ENCODE data around the gene MYEF2. TPM values are rescaled to one million over a fixed set of nuclear protein-coding genes. Genes with fewer than 3 reads are reported as not detected.

The MYEF2 gene
- polyA plus RNA-seq, 12 donors: 7.7 to 21.5 (median 14.7) TPM; not detected in 1

GRCh38 chr15:48147358-48147757, 30.7 kb downstream of the MYEF2 start:
- DNase-seq: no peak

GRCh38 chr15:48145923-48146322, 32.2 kb downstream of the MYEF2 start:
- DNase-seq: no peak

GRCh38 chr15:48144889-48145288, 33.2 kb downstream of the MYEF2 start:
- no peak for DNase-seq

- DNase-seq: no peak
These were observed 34.2 kb downstream of the MYEF2 start for GRCh38 chr15:48143856-48144255.

- DNase-seq: no peak
These were observed 45.2 kb downstream of the MYEF2 start for GRCh38 chr15:48132874-48133273.

- DNase-seq: no peak
These were observed 46.8 kb downstream of the MYEF2 start for GRCh38 chr15:48131324-48131723.

GRCh38 chr15:48126667-48127355, 51.3 kb downstream of the MYEF2 start:
- DNase-seq: no peak

GRCh38 chr15:48121849-48122248, 56.2 kb downstream of the MYEF2 start:
- DNase-seq: no peak

- no peak for DNase-seq
These were observed 57.4 kb downstream of the MYEF2 start, which contains the start of gene SLC24A5 for GRCh38 chr15:48120745-48121144. TSS of gene SLC24A5 (plus strand) at chr15:48120990. CDS start at chr15:48121045, 55 bp downstream.

- no peak for DNase-seq
These were observed 58.8 kb downstream of the MYEF2 start for GRCh38 chr15:48119277-48119676.

GRCh38 chr15:48112242-48112641, 65.9 kb downstream of the MYEF2 start:
- DNase-seq: no peak

GRCh38 chr15:48109856-48110531, 68.1 kb downstream of the MYEF2 start:
- DNase-seq: no peak

- DNase-seq: no peak
These were observed 68.9 kb downstream of the MYEF2 start for GRCh38 chr15:48109212-48109611.

- no peak for DNase-seq
These were observed 72.2 kb downstream of the MYEF2 start for GRCh38 chr15:48105936-48106335.

- no peak for DNase-seq
These were observed 74.4 kb downstream of the MYEF2 start for GRCh38 chr15:48103647-48104046.

GRCh38 chr15:48102167-48102566, 75.9 kb downstream of the MYEF2 start:
- no peak for DNase-seq

- no peak for DNase-seq
These were observed 76.6 kb downstream of the MYEF2 start for GRCh38 chr15:48101376-48101961.

- DNase-seq: no peak
These were observed 80.8 kb downstream of the MYEF2 start for GRCh38 chr15:48097264-48097663.

GRCh38 chr15:48096813-48097212, 81.3 kb downstream of the MYEF2 start:
- no peak for DNase-seq

GRCh38 chr15:48096355-48096786, 81.7 kb downstream of the MYEF2 start:
- DNase-seq: no peak

GRCh38 chr15:48091522-48091921, 86.6 kb downstream of the MYEF2 start:
- no peak for DNase-seq

GRCh38 chr15:48090666-48091065, 87.4 kb downstream of the MYEF2 start:
- no peak for DNase-seq

GRCh38 chr15:48090115-48090514, 88.0 kb downstream of the MYEF2 start:
- no peak for DNase-seq
